ENCODE data around the gene THAP6. TPM values are rescaled to one million over a fixed set of nuclear protein-coding genes. Genes with fewer than 3 reads are reported as not detected.

Gene THAP6
- total and polyA plus RNA-seq, 4 donors, result 4.4 to 32.8 (median 13.0) TPM

- H3K36me3 ChIP-seq (ENCODE audit: control insufficient read depth in 4 of 4, insufficient read depth in 4 of 4, low read length in 4 of 4), result peaks cover 0 to 7% (median 6%) of the 10 kb centered on the region in 4 donors
- H3K4me1 ChIP-seq (ENCODE audit: control insufficient read depth in 5 of 5, insufficient read depth in 5 of 5, low read length in 5 of 5), result peaks cover 1 to 30% (median 17%) of the 10 kb centered on the region in 5 donors
- H3K27me3 ChIP-seq (ENCODE audit: control insufficient read depth in 3 of 3, insufficient read depth in 3 of 3, low read length in 2 of 3), result no peaks in the 10 kb centered on the region
- H3K4me3 ChIP-seq, result no peak overlapping the region
- H3K9ac ChIP-seq (ENCODE audit: insufficient read depth in 1 of 2, low read length in 2 of 2), result no peak overlapping the region
- peak overlapping the region; percentile 40 to 59 for H3K27ac ChIP-seq (ENCODE audit: low read depth in 1 of 2, low read length in 1 of 2)
- no peaks in the 10 kb centered on the region for H3K9me3 ChIP-seq (ENCODE audit: control insufficient read depth in 4 of 4, insufficient read depth in 3 of 4, low read length in 3 of 4)
- ATAC-seq (ENCODE audit: insufficient read depth, low FRiP score) (no peak), DNase-seq (peak in 1 of 3 donors; percentile 7)
- TF ChIP-seq CTCF (IDR thresholded peaks at IDR 0.05; ENCODE audit: control extremely low read depth, extremely low read depth), result no peak
- 38 to 50% methylated on average over 3 of the region's 3 CpGs for WGBS, 2 donors
These were observed 2.4 kb upstream of the THAP6 start for GRCh38 chr4:75511841-75512240.

GRCh38 chr4:75512386-75513211, 1.7 kb upstream of the THAP6 start:
- peak overlapping the region; percentile 53 to 94 for H3K27ac ChIP-seq (ENCODE audit: low read depth in 1 of 2, low read length in 1 of 2)

GRCh38 chr4:75513526-75514130, 645 bp upstream of the THAP6 start:
- Histone ChIP-seq H3K4me3 (peak overlapping the region; percentile 84), H3K4me1 (ENCODE audit: control insufficient read depth in 5 of 5, insufficient read depth in 5 of 5, low read length in 5 of 5) (peaks cover 1 to 30% (median 17%) of the 10 kb centered on the region in 5 donors), H3K36me3 (ENCODE audit: control insufficient read depth in 4 of 4, insufficient read depth in 4 of 4, low read length in 4 of 4) (peaks cover 1 to 23% (median 9%) of the 10 kb centered on the region in 4 donors), H3K27ac (ENCODE audit: low read depth in 1 of 2, low read length in 1 of 2) (peak overlapping the region; percentile 93 to 94), H3K9me3 (ENCODE audit: control insufficient read depth in 4 of 4, insufficient read depth in 3 of 4, low read length in 3 of 4) (no peaks in the 10 kb centered on the region), H3K9ac (ENCODE audit: insufficient read depth in 1 of 2, low read length in 2 of 2) (peak overlapping the region; percentile 71 to 99), H3K27me3 (ENCODE audit: control insufficient read depth in 3 of 3, insufficient read depth in 3 of 3, low read length in 2 of 3) (no peaks in the 10 kb centered on the region)
- no peak for TF ChIP-seq CTCF (IDR thresholded peaks at IDR 0.05; ENCODE audit: control extremely low read depth, extremely low read depth)
- ATAC-seq (ENCODE audit: insufficient read depth, low FRiP score) (no peak), DNase-seq (peak in 1 of 3 donors; percentile 62)
- 0 to 2% methylated on average over 12 of the region's 12 CpGs for WGBS, 2 donors

More at GRCh38 chr4:75512386-75513211, 1.7 kb upstream of the THAP6 start:
- TF ChIP-seq CTCF (IDR thresholded peaks at IDR 0.05; ENCODE audit: control extremely low read depth, extremely low read depth), result no peak
- 7 to 22% methylated on average over 6 of the region's 6 CpGs for WGBS, 2 donors
- ATAC-seq (ENCODE audit: insufficient read depth, low FRiP score), result no peak
- Histone ChIP-seq H3K9ac (ENCODE audit: insufficient read depth in 1 of 2, low read length in 2 of 2) (no peak overlapping the region), H3K27me3 (ENCODE audit: control insufficient read depth in 3 of 3, insufficient read depth in 3 of 3, low read length in 2 of 3) (no peaks in the 10 kb centered on the region), H3K9me3 (ENCODE audit: control insufficient read depth in 4 of 4, insufficient read depth in 3 of 4, low read length in 3 of 4) (no peaks in the 10 kb centered on the region), H3K36me3 (ENCODE audit: control insufficient read depth in 4 of 4, insufficient read depth in 4 of 4, low read length in 4 of 4) (peaks cover 0 to 13% (median 9%) of the 10 kb centered on the region in 4 donors), H3K4me3 (no peak overlapping the region), H3K4me1 (ENCODE audit: control insufficient read depth in 5 of 5, insufficient read depth in 5 of 5, low read length in 5 of 5) (peaks cover 1 to 30% (median 17%) of the 10 kb centered on the region in 5 donors)
- peak in 2 of 3 donors; percentile 22 to 43 for DNase-seq

Data from lung (tissue), 12 donors.